Stimulated activated CD4-positive, alpha-beta T cell treated with anti-CD3 and anti-CD28 coated beads, Interleukin-12 subunit alpha, Interleukin-12 subunit beta, amount 100 ng/mL, for 24 hours (primary cell): ENCODE measurements around the gene SRSF3.

Source experiments
- DNase-seq, 2 experiments: peaks; one replicate each; pipeline ENCODE4 v3.0.0-alpha.2; 2020; ENCODE audit warnings: low read depth in 2 of 2

The SRSF3 gene

DNA sequence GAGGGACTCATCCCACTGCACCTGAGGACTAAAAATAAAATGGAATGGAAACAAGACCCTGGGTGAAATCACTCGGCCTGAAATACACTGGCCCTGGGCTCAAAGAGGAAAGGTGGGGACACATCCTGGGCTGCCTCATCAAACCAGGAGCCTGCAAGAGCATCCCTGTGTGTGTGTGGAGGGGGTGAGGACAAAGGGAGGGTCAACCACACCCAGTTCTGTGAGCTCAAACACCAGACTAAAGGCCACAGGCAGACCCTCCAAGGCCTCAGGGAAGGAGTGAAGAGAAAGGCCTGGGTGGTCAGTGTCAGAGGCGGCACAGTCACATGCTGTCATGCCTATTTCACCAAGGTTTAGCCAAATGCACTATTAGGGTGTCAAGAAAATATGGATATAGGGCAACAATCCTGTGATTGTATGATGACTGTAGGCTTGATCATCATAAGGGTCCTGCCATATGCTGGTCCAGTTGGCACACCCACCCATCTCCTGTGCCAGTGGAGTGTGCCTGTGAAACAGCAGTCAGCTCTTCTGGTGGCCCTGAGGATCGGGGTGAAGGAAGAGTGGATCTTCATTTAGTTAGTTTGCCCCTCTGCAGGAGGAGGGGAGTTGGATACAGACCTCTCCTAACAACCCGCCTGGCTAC lies 28.9 kb downstream of the SRSF3 start:
- DNase-seq, result no peak

- DNase-seq, result peak; percentile 57 to 78
Observed at GRCh38 chr6:36623547-36624459, 29.6 kb downstream of the SRSF3 start.

DNA sequence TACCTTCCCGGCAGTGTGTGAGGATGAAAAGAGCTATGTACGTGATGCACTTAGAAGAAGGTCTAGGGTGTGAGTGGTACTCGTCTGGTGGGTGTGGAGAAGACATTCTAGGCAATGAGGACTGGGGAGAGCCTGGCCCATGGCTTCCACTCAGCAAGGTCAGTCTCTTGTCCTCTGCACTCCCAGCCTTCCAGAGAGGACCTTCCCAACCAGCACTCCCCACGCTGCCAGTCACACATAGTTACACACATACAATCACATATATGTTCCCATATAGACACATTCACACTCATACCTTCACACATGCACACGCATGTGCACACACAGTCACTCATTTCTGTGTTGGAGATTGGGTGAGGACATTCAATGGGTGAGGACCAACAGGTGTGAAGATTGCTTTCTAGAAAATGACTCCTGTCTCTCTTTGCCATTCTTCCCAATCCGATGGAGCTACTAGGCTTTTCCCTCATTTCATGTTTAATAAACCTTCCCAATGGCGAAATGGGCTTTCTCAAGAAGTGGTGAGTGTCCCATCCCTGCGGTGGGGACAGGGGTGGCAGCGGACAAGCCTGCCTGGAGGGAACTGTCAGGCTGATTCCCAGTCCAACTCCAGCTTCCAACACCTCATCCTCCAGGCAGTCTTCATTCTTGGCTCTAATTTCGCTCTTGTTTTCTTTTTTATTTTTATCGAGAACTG lies 30.4 kb downstream of the SRSF3 start:
- no peak for DNase-seq

GRCh38 chr6:36625158-36625919 lies 31.2 kb downstream of the SRSF3 start:
- DNase-seq, result no peak

DNA sequence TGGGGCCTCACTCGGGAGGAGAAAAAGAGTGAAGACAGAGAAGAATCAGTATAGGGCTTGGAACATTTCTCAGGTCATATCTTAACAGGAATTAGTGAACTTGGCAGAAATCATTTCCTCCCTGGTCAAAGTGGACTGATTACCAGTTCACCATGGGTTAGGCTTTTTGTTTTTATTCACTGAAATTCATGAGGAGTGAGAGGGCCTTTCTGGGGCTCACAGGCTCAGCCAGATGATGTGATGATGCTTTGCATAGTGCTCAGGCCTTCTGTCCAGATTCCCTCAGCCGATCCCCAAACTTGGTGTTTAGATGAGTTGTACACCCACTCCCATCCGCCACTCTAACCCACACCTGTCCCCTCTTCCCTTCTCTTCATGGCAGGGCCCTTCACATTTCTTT lies 32.5 kb downstream of the SRSF3 start:
- no peak for DNase-seq

DNA sequence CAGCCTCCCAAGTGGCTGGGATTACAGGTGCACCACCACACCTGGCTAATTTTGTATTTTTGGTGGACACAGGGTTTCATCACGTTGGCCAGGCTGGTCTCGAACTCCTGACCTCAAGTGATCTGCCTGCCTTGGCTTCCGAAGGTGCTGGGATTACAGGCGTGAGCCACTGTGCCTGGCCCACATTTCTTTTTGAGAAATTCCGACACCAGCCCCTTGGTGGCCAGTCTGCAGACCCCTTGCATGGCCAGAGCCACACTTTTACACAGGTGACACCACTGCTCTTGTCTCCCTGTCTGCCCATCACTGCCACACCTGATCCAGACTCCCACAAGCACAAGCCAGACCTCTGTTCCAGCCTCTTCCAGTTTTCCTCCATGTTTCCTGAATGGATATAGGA lies 33.0 kb downstream of the SRSF3 start:
- DNase-seq, result no peak

DNA sequence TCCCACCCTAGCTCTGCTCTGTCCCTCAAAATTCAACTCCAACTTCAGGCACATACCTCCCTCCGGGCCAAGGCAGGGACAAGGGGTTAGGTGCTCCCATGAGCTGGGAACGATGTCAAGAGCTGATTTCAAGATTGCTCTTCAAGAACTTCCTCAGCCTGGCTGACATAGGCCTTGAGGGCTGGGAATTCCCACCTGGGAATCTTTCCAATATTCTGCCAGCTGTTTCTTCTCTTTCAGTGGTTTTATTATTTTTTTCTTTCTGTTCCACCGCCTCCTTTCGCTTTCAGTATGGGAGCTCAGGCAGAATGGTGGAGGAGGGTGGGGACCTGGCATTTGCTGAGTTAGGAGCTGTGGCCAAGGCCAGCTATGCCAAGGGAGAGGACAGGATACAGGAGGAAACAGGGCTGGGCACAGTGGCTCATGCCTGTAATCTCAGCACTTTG lies 33.7 kb downstream of the SRSF3 start:
- no peak for DNase-seq

- no peak for DNase-seq
Observed at GRCh38 chr6:36629784-36630183, 35.6 kb downstream of the SRSF3 start.

- no peak for DNase-seq
Observed at GRCh38 chr6:36631326-36632011, 37.3 kb downstream of the SRSF3 start.

DNA sequence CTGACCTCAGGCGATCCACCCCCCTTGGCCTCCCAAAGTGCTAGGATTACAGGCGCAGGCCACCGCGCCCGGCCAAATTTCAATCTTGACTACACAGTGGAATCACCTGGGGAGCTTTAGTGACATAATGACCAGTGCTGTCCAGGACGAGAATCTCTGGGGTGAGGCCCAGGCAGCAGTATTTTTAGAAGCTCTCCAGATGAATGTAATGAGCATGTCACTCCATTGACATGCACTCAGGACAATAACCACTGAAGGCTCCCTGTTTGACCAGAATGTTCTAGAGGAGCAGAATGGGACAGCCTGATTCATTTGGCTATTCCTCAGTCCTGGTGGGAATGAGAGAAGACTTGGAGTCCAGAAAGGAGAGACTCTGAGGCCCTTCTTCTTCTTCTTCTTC lies 39.2 kb downstream of the SRSF3 start:
- DNase-seq, result no peak

DNA sequence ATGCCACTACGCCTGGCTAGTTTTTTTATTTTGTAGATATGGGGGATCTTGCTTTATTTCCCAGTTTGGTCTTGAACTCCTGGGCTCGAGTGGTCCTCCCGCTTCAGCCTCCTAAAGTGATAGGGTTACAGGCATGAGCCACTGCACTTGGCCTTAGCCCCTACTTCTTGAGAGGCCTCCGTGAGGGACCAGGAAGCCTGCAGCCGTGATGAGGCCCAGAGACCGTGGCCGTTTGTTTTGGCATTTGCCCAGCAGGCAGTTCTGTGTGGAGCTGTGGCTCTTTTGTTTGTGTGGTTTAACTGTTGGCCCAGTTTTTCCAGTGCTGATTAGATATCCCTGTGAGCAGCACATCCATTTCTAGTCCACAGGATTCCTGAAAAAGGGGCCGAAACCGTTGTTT lies 39.8 kb downstream of the SRSF3 start:
- DNase-seq, result no peak

- DNase-seq, result no peak
Observed at GRCh38 chr6:36634317-36635108, 40.4 kb downstream of the SRSF3 start.

DNA sequence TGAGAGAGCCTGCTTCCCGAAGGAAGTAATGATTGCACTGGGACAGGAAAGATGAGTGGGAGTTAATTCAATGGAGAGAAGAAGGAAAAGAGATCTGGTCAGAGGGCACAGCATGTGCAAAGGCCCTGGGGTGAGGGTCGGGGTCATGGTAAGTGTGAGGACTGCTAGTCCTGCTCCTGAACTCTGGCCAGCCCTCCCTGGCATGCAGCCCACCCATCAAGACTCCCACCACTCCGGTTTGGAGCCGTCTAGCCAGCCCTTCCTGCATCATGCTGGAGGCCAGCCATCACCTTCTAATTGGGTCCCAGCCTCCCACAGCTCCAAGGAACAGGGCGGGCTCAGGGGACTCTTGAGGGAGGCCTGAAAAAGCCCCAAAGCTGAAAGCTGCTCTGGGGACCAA lies 42.1 kb downstream of the SRSF3 start:
- DNase-seq, result no peak

DNA sequence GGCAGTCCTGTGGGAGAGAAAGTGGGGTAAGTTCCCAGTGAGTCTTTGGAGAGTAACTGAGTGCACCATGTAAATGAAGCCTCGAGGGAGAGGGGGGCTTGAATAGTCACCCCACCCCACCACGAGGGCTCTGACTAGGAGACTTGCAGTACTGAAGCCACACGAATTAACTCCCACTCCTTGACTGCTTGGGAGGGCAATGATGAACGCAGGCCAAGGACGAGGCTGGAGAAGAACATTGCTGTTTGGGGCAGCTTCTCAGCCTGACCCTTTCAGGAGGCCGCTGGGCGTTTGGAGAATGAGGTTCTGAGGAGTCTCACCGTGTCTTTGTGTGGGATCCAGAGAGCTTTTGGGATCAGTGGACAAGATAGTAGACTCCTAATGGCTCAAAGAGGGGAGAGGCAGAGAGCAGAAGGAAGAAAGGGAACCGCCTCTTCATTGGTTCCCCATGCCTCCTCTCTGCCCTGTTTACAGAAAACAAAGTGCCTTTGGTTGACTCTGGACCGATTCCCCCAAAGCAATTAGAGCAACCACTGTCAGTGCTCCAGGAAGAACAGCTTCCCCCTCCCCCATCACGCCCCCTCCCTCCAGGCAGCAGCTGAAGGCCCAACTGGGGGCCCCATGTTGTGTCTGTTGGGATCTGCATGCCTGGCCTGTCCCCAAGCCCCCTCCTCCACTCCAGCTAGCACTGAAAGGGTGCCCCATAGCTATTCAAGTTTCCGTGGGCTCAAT lies 42.7 kb downstream of the SRSF3 start:
- DNase-seq, result no peak

DNA sequence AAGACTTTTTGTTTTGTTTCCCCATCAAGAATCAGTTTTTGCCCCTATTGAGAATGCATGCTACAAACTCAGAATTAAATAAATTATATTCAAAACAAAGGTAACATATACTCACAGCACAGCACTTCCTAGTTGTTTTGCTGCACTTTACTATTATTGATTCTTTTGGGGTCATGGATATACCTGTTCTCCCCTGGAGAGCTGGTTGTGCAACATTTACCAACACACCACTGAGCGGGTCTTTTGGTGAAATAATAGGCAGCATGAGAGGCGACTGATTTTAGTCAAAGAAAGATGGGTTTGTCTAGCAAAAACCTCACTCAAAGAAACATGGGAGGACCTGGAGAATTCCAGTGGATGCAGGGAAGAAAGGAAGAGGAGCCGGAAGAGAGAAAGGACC lies 44.4 kb downstream of the SRSF3 start:
- no peak for DNase-seq

GRCh38 chr6:36639171-36639808 lies 45.1 kb downstream of the SRSF3 start:
- no peak for DNase-seq

DNA sequence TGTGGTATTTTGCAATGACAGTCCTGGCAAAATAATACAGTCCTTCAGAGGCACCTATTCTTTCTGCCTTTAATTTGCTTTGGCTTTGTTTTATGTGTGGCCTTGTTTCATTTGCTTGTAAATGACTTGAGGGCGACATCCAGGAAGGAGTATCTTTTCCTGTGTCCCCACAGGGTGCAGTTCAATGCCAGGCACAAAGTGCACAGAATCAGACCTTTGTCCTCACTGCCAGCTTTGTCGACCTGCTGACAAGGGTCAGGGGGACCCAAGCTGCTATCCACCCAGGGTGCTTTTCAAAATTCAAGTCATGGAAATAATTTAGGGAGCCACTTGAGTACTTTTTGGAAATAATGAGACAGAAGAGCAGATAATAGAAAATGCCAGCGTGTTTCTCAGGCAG lies 47.4 kb downstream of the SRSF3 start:
- no peak for DNase-seq

DNA sequence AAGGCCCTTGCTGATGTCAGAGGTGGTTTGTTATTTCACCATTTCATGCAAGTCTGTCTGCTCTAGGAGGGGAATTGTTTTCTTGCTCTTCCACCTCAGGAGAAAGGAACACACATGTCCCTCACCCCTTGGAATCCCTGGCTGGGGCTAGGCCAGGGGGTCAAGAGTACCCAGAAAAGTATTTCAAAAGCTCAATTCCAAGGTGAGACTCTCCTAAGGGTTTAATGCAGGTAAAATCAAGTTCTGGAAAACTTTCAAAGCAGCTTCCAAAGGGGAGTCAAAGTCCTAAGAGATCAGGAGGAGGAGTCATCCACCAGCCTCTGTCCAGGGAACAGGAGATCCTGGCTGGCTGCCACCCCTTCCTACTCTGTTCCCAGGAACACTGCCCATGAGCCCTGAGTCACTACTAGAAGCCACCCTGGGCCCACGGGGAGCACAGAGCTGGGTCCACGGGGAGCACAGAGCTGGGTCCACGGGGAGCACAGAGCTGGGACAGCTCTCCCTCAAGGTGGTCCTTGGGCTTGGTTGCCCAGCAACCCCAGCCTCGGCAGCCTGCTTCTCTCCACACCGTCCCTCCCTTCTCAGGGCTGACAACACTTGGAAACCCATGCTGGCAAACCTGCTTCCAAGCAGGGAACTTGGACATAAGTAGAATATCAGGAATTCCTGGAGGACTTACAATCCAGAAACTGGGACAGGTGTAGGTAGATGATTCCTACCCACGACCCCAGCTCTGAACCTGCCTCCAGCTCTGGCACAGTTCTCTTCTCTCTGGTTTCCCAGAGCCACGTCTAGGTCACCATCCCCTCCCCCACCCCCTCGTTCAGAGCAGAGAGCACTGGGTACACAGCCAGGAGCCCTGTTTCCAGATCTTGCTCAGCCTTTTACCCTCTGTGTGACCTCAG lies 49.0 kb downstream of the SRSF3 start:
- no peak for DNase-seq
